Activated naive CD8-positive, alpha-beta T cell (primary cell): ENCODE results near the gene PLEKHS1.

Experiments used
- H3K27ac Mint-ChIP-seq: one replicate; pipeline ENCODE4 v1.8.0; 2021; ENCODE audit warnings: mixed read lengths
- H3K27me3 Mint-ChIP-seq: one replicate; pipeline ENCODE4 v1.8.0; 2021; ENCODE audit warnings: mixed read lengths
- H3K36me3 Mint-ChIP-seq: one replicate; pipeline ENCODE4 v1.8.0; 2021; ENCODE audit warnings: mixed read lengths
- H3K4me1 Mint-ChIP-seq: one replicate; pipeline ENCODE4 v1.8.0; 2021; ENCODE audit warnings: low read depth, mixed read lengths
- H3K4me3 Mint-ChIP-seq: one replicate; pipeline ENCODE4 v1.8.0; 2021; ENCODE audit warnings: mild to moderate bottlenecking, mixed read lengths
- H3K9me3 Mint-ChIP-seq: one replicate; pipeline ENCODE4 v1.8.0; 2021; ENCODE audit warnings: low read depth, mixed read lengths

Gene PLEKHS1

DNA sequence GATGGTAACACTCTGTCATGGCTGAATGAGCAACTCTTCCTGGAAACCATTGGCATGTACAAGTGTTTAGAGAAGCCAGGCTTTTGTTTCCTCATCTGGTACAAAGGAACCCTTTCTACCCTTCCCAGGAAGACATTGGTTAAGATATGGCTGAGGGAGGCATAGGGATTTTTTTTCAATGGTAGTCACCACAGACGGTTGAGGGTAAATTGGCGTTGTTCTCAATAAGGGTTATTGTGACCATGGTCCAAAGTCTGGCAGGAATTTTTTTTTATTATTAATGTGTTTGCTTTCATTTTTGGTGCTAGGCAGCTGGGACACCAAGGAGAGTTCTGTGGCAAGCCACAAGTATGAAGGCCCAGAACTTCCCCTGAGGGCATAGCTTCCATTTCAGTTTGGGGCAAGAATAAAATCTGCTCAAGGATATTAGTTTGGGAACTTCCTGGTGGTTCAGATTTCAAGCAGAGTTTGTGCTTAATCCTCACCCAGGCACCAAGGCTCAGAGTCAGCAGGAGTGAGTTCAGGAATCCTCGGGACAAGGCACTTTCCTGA is at the start of gene PLEKHS1:
Gene PLEKHS1 (plus strand): TSS at position 502 of the 552 bp plus-strand sequence. CDS start 3,596 bp downstream, outside the sequence.
- Mint-ChIP-seq H3K27me3 (peaks cover 8% of the 10 kb centered on the region), H3K36me3 (no peaks in the 10 kb centered on the region), H3K4me3 (no peak within 1 kb of the TSS), H3K9me3 (no peaks in the 10 kb centered on the region), H3K4me1 (no peaks in the 10 kb centered on the region), H3K27ac (no peak within 1 kb of the TSS)

GRCh38 chr10:113704637-113705343 is 46.7 kb upstream of the PLEKHS1 start:
- no peak overlapping the region for H3K27ac Mint-ChIP-seq
- H3K4me3 Mint-ChIP-seq = no peak overlapping the region
- H3K36me3 Mint-ChIP-seq = peaks cover 6% of the 10 kb centered on the region
- peaks cover 21% of the 10 kb centered on the region for H3K4me1 Mint-ChIP-seq
- no peaks in the 10 kb centered on the region for H3K27me3 Mint-ChIP-seq
- no peaks in the 10 kb centered on the region for H3K9me3 Mint-ChIP-seq

DNA sequence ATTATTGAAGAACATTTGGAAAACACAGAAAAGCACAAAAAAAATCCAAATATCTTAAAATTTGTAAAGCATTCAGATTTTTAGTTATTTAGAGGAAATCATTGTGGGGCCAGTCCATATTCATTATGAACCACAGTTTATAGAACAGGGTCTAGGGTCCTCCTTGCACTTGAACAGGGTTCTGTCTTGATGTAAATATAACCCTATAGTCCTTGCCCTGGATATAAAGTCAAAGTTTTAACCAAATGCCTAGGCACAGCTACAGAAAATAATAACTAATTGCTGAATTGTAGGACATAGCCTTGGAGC is 46.2 kb upstream of the PLEKHS1 start:
- no peak overlapping the region for H3K4me3 Mint-ChIP-seq

DNA sequence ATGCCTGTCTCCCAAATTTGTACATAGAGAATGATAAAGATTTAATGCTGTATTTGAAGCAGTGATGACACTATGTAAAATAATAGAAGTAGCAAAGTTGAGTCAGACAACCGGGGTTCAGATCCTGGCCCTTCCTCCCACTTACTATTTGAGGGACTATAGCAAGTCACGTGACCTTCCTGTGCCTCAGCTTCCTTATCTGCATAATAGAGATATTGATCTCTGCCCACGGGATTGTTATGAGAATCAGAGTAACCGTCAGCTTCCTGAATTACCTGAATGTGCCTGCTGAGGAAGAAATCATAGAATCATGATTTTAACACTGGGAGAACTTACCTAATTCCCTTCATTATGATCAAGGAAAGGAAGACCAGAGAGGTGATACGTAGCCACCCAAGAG is 44.9 kb upstream of the PLEKHS1 start:
- Mint-ChIP-seq H3K36me3 (peaks cover 2% of the 10 kb centered on the region), H3K27ac (no peak overlapping the region), H3K27me3 (no peaks in the 10 kb centered on the region), H3K9me3 (no peaks in the 10 kb centered on the region), H3K4me1 (peaks cover 21% of the 10 kb centered on the region), H3K4me3 (no peak overlapping the region)

More for the DNA sequence above, 46.2 kb upstream of the PLEKHS1 start:
- Mint-ChIP-seq H3K27me3 (no peaks in the 10 kb centered on the region), H3K27ac (no peak overlapping the region), H3K9me3 (no peaks in the 10 kb centered on the region), H3K4me1 (peaks cover 21% of the 10 kb centered on the region), H3K36me3 (peaks cover 6% of the 10 kb centered on the region)

- Mint-ChIP-seq H3K36me3 (peaks cover 5% of the 10 kb centered on the region), H3K27me3 (no peaks in the 10 kb centered on the region), H3K4me3 (no peak overlapping the region), H3K27ac (no peak overlapping the region), H3K9me3 (no peaks in the 10 kb centered on the region), H3K4me1 (peaks cover 21% of the 10 kb centered on the region)
Observed at GRCh38 chr10:113708640-113709039, 42.8 kb upstream of the PLEKHS1 start.

DNA sequence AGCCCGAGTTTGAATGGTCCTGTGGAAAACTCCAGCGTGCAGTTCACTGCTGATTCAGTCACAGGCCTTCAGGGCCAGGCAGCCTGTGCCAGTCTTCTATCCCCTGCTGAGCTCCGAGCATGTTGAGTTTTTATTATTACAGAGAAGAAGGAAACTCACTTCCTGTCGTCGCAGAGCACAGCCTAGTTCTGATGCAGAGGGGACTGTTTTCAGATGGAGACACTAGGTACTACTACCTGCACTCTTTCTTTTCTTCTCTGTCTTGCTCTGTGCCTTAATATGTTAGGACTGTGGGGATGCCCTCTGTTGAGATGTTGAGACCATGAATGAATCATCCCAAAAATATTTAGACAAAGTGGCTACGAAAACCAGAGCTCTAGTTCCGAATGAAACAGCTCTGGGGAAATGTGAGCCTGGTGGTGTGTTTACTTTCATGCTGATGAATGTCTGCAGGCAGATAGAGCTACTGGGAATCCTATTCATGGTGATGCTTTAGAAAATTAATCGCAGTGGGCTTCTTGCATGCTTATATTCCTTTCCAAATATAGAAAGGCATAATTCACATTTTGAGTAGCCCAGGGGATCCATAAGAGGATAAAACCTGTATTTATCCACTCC is 42.2 kb upstream of the PLEKHS1 start:
- Mint-ChIP-seq H3K9me3 (no peaks in the 10 kb centered on the region), H3K4me1 (peaks cover 21% of the 10 kb centered on the region), H3K4me3 (no peak overlapping the region), H3K27me3 (no peaks in the 10 kb centered on the region), H3K36me3 (peaks cover 5% of the 10 kb centered on the region), H3K27ac (no peak overlapping the region)

GRCh38 chr10:113711142-113711541 is 40.3 kb upstream of the PLEKHS1 start:
- peaks cover 19% of the 10 kb centered on the region for H3K4me1 Mint-ChIP-seq
- no peak overlapping the region for H3K27ac Mint-ChIP-seq
- peaks cover 9% of the 10 kb centered on the region for H3K36me3 Mint-ChIP-seq
- no peaks in the 10 kb centered on the region for H3K27me3 Mint-ChIP-seq
- H3K4me3 Mint-ChIP-seq = no peak overlapping the region
- no peaks in the 10 kb centered on the region for H3K9me3 Mint-ChIP-seq

- H3K9me3 Mint-ChIP-seq = no peaks in the 10 kb centered on the region
- no peak overlapping the region for H3K27ac Mint-ChIP-seq
- H3K36me3 Mint-ChIP-seq = peaks cover 13% of the 10 kb centered on the region
- H3K4me1 Mint-ChIP-seq = peaks cover 13% of the 10 kb centered on the region
- no peaks in the 10 kb centered on the region for H3K27me3 Mint-ChIP-seq
- H3K4me3 Mint-ChIP-seq = no peak overlapping the region
Observed at GRCh38 chr10:113712024-113712423, 39.5 kb upstream of the PLEKHS1 start.

- Mint-ChIP-seq H3K27ac (no peak overlapping the region), H3K9me3 (no peaks in the 10 kb centered on the region), H3K4me3 (no peak overlapping the region), H3K4me1 (peaks cover 8% of the 10 kb centered on the region), H3K27me3 (no peaks in the 10 kb centered on the region), H3K36me3 (peaks cover 13% of the 10 kb centered on the region)
Observed at GRCh38 chr10:113712755-113713639, 38.5 kb upstream of the PLEKHS1 start.

DNA sequence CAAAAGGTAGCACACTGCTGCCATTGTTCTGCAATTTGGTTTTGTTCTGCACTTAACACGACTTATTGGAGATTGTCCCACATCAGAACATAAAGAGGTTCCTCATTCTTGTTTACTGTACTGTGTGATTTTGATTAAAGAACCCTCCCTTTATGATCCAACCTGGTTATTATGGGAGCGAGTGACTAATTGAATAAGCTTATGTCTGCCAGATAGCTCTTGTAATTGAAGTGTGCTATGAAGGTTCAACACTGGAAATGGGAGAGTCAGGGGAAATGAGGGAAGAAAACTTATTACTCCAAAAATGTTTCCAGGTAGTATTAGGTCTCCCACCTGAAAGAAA is 37.9 kb upstream of the PLEKHS1 start:
- Mint-ChIP-seq H3K4me3 (no peak overlapping the region), H3K36me3 (peaks cover 14% of the 10 kb centered on the region), H3K4me1 (peaks cover 5% of the 10 kb centered on the region), H3K27ac (no peak overlapping the region), H3K9me3 (no peaks in the 10 kb centered on the region), H3K27me3 (no peaks in the 10 kb centered on the region)

DNA sequence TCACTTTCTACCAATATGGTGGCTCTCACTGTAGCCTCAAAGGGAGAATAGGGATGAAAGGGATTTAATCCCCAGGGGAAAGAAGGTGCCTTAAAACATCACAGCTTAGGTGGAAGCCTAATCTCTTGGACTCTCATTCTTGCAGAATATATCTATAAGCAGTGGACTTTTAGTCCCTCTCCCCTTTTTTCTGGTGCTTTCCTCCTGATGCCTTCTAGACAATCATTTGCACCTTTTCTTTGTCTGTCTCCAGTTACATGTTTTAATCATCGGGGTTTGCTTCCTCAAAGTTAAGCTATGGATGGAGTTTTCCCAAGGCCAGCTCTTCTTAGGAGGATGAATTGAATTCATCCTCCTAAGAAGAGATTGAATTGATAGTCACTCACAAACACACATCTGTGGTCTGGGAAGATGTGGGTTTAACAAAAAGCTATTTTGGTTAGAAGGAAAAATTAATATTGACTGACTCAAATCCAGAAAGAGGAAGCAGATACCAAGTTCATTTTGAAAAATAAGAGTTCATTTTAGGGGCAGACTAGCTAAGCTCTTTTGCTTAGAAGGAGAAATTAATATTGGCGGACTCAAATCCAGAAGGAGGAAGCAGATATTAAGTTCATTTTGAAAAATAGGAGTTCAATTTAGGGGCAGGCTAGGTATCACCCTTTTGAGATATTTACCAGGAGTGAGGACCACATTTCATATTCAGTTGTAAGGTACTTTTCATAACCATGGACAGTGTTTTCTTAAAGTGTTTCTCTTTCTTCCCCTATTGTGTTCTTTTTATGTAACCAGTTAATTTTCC is 35.2 kb upstream of the PLEKHS1 start:
- no peak overlapping the region for H3K27ac Mint-ChIP-seq
- H3K4me3 Mint-ChIP-seq = no peak overlapping the region
- no peaks in the 10 kb centered on the region for H3K9me3 Mint-ChIP-seq
- peaks cover 22% of the 10 kb centered on the region for H3K36me3 Mint-ChIP-seq
- no peaks in the 10 kb centered on the region for H3K4me1 Mint-ChIP-seq
- no peaks in the 10 kb centered on the region for H3K27me3 Mint-ChIP-seq

DNA sequence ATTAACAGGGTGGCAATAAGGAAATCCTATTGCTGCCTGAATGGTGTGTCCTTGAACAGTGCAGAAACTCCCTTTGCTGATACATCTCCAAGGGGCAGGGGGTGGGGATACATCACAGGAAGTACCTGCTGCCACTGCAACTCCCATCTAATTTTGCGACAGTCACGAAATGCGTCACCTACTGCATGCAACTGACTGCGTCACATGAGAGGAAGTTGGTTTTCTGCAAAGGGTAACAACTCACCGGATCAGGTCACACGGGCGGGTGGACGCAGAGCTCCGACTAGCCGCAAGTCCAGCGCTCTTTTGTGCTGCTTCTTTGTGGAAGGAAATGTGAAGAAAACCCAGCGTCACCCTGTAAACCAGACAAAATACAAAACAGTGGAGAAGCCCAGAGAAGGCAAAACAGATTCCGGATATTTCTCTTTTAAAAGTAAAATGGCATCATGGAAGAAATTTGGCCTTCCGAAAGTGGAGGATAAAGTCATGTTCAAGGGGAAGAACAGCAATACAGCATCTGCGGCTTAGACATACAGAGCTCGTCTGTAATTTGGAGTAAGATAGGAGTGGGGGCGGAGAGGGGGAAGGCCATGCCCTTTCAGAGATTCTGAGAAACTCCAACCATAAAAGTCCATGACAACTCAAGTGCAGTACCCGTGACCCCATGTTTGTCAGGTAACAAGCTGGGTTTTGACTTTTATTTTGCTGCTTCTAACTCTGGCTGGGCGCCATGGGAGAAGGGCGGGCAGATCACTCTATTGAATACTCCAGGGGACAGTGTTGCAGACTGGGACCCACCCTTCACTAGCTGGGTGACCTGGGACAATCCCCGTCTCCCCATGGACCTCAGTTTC is 32.3 kb upstream of the PLEKHS1 start:
- peaks cover 31% of the 10 kb centered on the region for H3K36me3 Mint-ChIP-seq
- H3K27ac Mint-ChIP-seq = no peak overlapping the region
- no peak overlapping the region for H3K4me3 Mint-ChIP-seq
- no peaks in the 10 kb centered on the region for H3K27me3 Mint-ChIP-seq
- H3K9me3 Mint-ChIP-seq = no peaks in the 10 kb centered on the region
- H3K4me1 Mint-ChIP-seq = no peaks in the 10 kb centered on the region

GRCh38 chr10:113720386-113720785 is 31.1 kb upstream of the PLEKHS1 start:
- no peak overlapping the region for H3K27ac Mint-ChIP-seq
- no peaks in the 10 kb centered on the region for H3K9me3 Mint-ChIP-seq
- no peaks in the 10 kb centered on the region for H3K27me3 Mint-ChIP-seq
- H3K4me3 Mint-ChIP-seq = no peak overlapping the region
- H3K36me3 Mint-ChIP-seq = peaks cover 38% of the 10 kb centered on the region
- H3K4me1 Mint-ChIP-seq = no peaks in the 10 kb centered on the region
